H9 (cell line): ENCODE data around the gene ENHO. TPM values are rescaled to one million over a fixed set of nuclear protein-coding genes. Genes with fewer than 3 reads are reported as not detected.

Experiments used
- DNase-seq: peaks from one replicate; pipeline ENCODE4 v3.0.0-alpha.2; 2017
- H2AFZ ChIP-seq: one replicate; pipeline ENCODE4 v1.6.1; 2013; ENCODE audit warnings: mild to moderate bottlenecking, low read length, control low read depth, moderate library complexity
- H2AK5ac ChIP-seq: 2 replicates; pipeline ENCODE4 v1.6.1; 2013; ENCODE audit warnings: low read length, control low read depth, mixed read lengths; ENCODE audit not compliant: insufficient read length
- H2BK120ac ChIP-seq: one replicate; pipeline ENCODE4 v1.6.1; 2013; ENCODE audit warnings: low read depth, mild to moderate bottlenecking, low read length, control low read depth, inconsistent platforms; ENCODE audit not compliant: poor library complexity, severe bottlenecking
- H2BK12ac ChIP-seq: 2 replicates; pipeline ENCODE4 v1.6.1; 2013; ENCODE audit warnings: low read length, control low read depth, mixed read lengths, low read depth; ENCODE audit not compliant: insufficient read length
- H2BK15ac ChIP-seq: 2 replicates; pipeline ENCODE4 v1.6.1; 2013; ENCODE audit warnings: low read depth, low read length, control low read depth
- H2BK20ac ChIP-seq: one replicate; pipeline ENCODE4 v1.6.1; 2013; ENCODE audit warnings: low read depth, mild to moderate bottlenecking, low read length, control low read depth, inconsistent platforms; ENCODE audit not compliant: poor library complexity, severe bottlenecking
- H2BK5ac ChIP-seq: 2 replicates; pipeline ENCODE4 v1.6.1; 2013; ENCODE audit warnings: low read length, control low read depth, mixed read lengths; ENCODE audit not compliant: insufficient read length
- H3K14ac ChIP-seq: 2 replicates; pipeline ENCODE4 v1.6.1; 2013; ENCODE audit warnings: low read length, control low read depth; ENCODE audit not compliant: insufficient read depth
- H3K18ac ChIP-seq: 2 replicates; pipeline ENCODE4 v1.6.1; 2013; ENCODE audit warnings: low read depth, mild to moderate bottlenecking, mixed read lengths, low read length, control low read depth; ENCODE audit not compliant: insufficient read length
- H3K23ac ChIP-seq: 2 replicates; pipeline ENCODE4 v1.6.1; 2013; ENCODE audit warnings: low read length, control low read depth, mixed read lengths, low read depth; ENCODE audit not compliant: insufficient read length
- H3K23me2 ChIP-seq: 2 replicates; pipeline ENCODE4 v1.6.1; 2013; ENCODE audit warnings: low read depth, mild to moderate bottlenecking, mixed read lengths, low read length, control low read depth; ENCODE audit not compliant: insufficient read length, poor library complexity, severe bottlenecking
- H3K27ac ChIP-seq: 2 replicates; pipeline ENCODE4 v1.5.1; 2013; ENCODE audit warnings: low read length, control low read depth, mixed read lengths, low read depth; ENCODE audit not compliant: insufficient read length
- H3K27me3 ChIP-seq: 2 replicates; pipeline ENCODE4 v1.6.1; 2013; ENCODE audit warnings: low read length, control low read depth, inconsistent platforms; ENCODE audit not compliant: insufficient read depth
- H3K4ac ChIP-seq: 2 replicates; pipeline ENCODE4 v1.6.1; 2013; ENCODE audit warnings: low read depth, mild to moderate bottlenecking, control low read depth, inconsistent platforms, low read length, moderate library complexity
- H3K4me1 ChIP-seq: 2 replicates; pipeline ENCODE4 v1.6.1; 2013; ENCODE audit warnings: low read length, control low read depth, inconsistent platforms; ENCODE audit not compliant: insufficient read depth
- H3K4me2 ChIP-seq: 2 replicates; pipeline ENCODE4 v1.6.1; 2013; ENCODE audit warnings: low read length, control low read depth, mixed read lengths; ENCODE audit not compliant: insufficient read length, insufficient read depth
- H3K56ac ChIP-seq: 2 replicates; pipeline ENCODE4 v1.6.1; 2013; ENCODE audit warnings: low read depth, mild to moderate bottlenecking, mixed read lengths, low read length, control low read depth; ENCODE audit not compliant: insufficient read length
- H3K79me1 ChIP-seq: 2 replicates; pipeline ENCODE4 v1.6.1; 2013; ENCODE audit warnings: low read depth, mild to moderate bottlenecking, moderate library complexity, low read length, control low read depth, inconsistent platforms; ENCODE audit not compliant: insufficient read depth, poor library complexity, severe bottlenecking
- H3K79me2 ChIP-seq: 2 replicates; pipeline ENCODE4 v1.6.1; 2013; ENCODE audit warnings: low read length, control low read depth, inconsistent platforms; ENCODE audit not compliant: insufficient read depth
- H3K9ac ChIP-seq: 2 replicates; pipeline ENCODE4 v1.6.1; 2013; ENCODE audit warnings: low read length, control low read depth, mixed read lengths; ENCODE audit not compliant: insufficient read length; ENCODE audit errors: extremely low read depth
- H3K9me3 ChIP-seq: one replicate; pipeline ENCODE4 v1.6.1; 2013; ENCODE audit warnings: low read depth, low read length, inconsistent platforms; ENCODE audit not compliant: control insufficient read depth
- H3T11ph ChIP-seq: one replicate; pipeline ENCODE4 v1.6.1; 2013; ENCODE audit warnings: mild to moderate bottlenecking, low read length, control low read depth, inconsistent platforms
- H4K20me1 ChIP-seq: one replicate; pipeline ENCODE4 v1.6.1; 2013; ENCODE audit not compliant: control insufficient read depth, insufficient read length, insufficient read depth
- H4K5ac ChIP-seq: 2 replicates; pipeline ENCODE4 v1.6.1; 2013; ENCODE audit warnings: low read depth, mild to moderate bottlenecking, mixed read lengths, low read length, control low read depth; ENCODE audit not compliant: insufficient read length
- H4K8ac ChIP-seq: replicated peaks from 2 replicates; pipeline ENCODE4 v1.6.1; 2013; ENCODE audit warnings: low read length, control low read depth, mixed read lengths, low read depth; ENCODE audit not compliant: insufficient read length
- H4K91ac ChIP-seq: 2 replicates; pipeline ENCODE4 v1.6.1; 2013; ENCODE audit warnings: low read depth, mild to moderate bottlenecking, moderate library complexity, mixed read lengths, low read length, control low read depth; ENCODE audit not compliant: insufficient read length
- H3K27ac Mint-ChIP-seq, 3 experiments: 2 replicates in 2 of 3; 3 replicates in 1 of 3; pipeline ENCODE4 v1.8.0; 2020 to 2021; ENCODE audit warnings: mixed read lengths in 3 of 3, mild to moderate bottlenecking in 1 of 3, moderate library complexity in 1 of 3
- H3K27me3 Mint-ChIP-seq: 2 replicates; pipeline ENCODE4 v1.8.0; 2021; ENCODE audit warnings: low read depth, mild to moderate bottlenecking, moderate library complexity, mixed read lengths
- H3K36me3 Mint-ChIP-seq, 3 experiments: 2 replicates in 2 of 3; 3 replicates in 1 of 3; pipeline ENCODE4 v1.8.0; 2020 to 2021; ENCODE audit warnings: low read depth in 3 of 3, mixed read lengths in 3 of 3; ENCODE audit not compliant: insufficient read depth in 1 of 3
- H3K4me1 Mint-ChIP-seq, 2 experiments: 2 replicates each; pipeline ENCODE4 v1.8.0; 2020; ENCODE audit warnings: mixed read lengths in 2 of 2
- H3K4me3 Mint-ChIP-seq, 2 experiments: 2 replicates in 1 of 2; 3 replicates in 1 of 2; pipeline ENCODE4 v1.8.0; 2020 to 2021; ENCODE audit warnings: mild to moderate bottlenecking in 2 of 2, mixed read lengths in 2 of 2, moderate library complexity in 1 of 2
- H3K9me3 Mint-ChIP-seq, 2 experiments: 2 replicates in 1 of 2; 3 replicates in 1 of 2; pipeline ENCODE4 v1.8.0; 2020; ENCODE audit warnings: mild to moderate bottlenecking in 2 of 2, mixed read lengths in 2 of 2, moderate library complexity in 1 of 2
- WGBS: extraction: QIAGEN DNeasy Blood & Tissue Kit; methylation state at CpG from one replicate; pipeline ENCODE4 v1.1.7; 2013; ENCODE audit warnings: missing lambda C conversion rate, low lambda C conversion rate, mixed read lengths; ENCODE audit not compliant: insufficient read length; ENCODE audit errors: extremely low coverage; 5-methylcytosine and 5-hydroxymethylcytosine counted together
- total RNA-seq: library from RNA; stranded (reverse); gene quantifications from 2 replicates; pipeline ENCODE4 v1.2.1, GENCODE V29; 2021
- TF ChIP-seq, protein P1 (sequence below): fragments of 200-600 bp; sonication (generic); conservative IDR thresholded peaks from 3 replicates; pipeline ENCODE4 v1.8.0; 2021; ENCODE audit warnings: antibody characterized with exemption, mild to moderate bottlenecking

Gene ENHO
- total RNA-seq, 1 experiment from 2014 or later = 14.5 TPM

- no peaks in the 10 kb centered on the region for H3K4me1 Mint-ChIP-seq
Observed at GRCh38 chr9:34479431-34479866, 43.3 kb downstream of the ENHO start.

More at GRCh38 chr9:34479431-34479866, 43.3 kb downstream of the ENHO start:
- H2BK20ac ChIP-seq = no peak overlapping the region
- H3T11ph ChIP-seq = no peak overlapping the region
- TF ChIP-seq, protein P1, sequence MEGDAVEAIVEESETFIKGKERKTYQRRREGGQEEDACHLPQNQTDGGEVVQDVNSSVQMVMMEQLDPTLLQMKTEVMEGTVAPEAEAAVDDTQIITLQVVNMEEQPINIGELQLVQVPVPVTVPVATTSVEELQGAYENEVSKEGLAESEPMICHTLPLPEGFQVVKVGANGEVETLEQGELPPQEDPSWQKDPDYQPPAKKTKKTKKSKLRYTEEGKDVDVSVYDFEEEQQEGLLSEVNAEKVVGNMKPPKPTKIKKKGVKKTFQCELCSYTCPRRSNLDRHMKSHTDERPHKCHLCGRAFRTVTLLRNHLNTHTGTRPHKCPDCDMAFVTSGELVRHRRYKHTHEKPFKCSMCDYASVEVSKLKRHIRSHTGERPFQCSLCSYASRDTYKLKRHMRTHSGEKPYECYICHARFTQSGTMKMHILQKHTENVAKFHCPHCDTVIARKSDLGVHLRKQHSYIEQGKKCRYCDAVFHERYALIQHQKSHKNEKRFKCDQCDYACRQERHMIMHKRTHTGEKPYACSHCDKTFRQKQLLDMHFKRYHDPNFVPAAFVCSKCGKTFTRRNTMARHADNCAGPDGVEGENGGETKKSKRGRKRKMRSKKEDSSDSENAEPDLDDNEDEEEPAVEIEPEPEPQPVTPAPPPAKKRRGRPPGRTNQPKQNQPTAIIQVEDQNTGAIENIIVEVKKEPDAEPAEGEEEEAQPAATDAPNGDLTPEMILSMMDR = no peak
- H3K4me1 ChIP-seq = no peaks in the 10 kb centered on the region
- no peak overlapping the region for H4K8ac ChIP-seq
- H3K4me2 ChIP-seq = no peak overlapping the region
- no peak overlapping the region for H3K27ac ChIP-seq
- no peak overlapping the region for H3K18ac ChIP-seq
- H3K23ac ChIP-seq = no peak overlapping the region
- no peak overlapping the region for H2AK5ac ChIP-seq
- Mint-ChIP-seq H3K27me3 (peaks cover 19% of the 10 kb centered on the region), H3K27ac (no peak overlapping the region), H3K4me3 (no peak overlapping the region), H3K9me3 (0 out of 5 replicates have a peak, but pooled peaks cover 0 to 2% of the 10 kb centered on the region in 2 experiments), H3K36me3 (no peaks in the 10 kb centered on the region; a peak in 1 of 7 replicates)
- no peak overlapping the region for H3K56ac ChIP-seq
- no peak overlapping the region for H4K5ac ChIP-seq
- H3K14ac ChIP-seq = no peak overlapping the region
- H2BK15ac ChIP-seq = no peak overlapping the region
- no peak overlapping the region for H2BK5ac ChIP-seq
- H4K91ac ChIP-seq = no peak overlapping the region
- H3K79me2 ChIP-seq = no peaks in the 10 kb centered on the region
- H3K4ac ChIP-seq = no peak overlapping the region
- no peak overlapping the region for H2BK120ac ChIP-seq
- no peak overlapping the region for H2AFZ ChIP-seq
- H3K27me3 ChIP-seq = no peaks in the 10 kb centered on the region
- no peak for DNase-seq
- H3K79me1 ChIP-seq = no peaks in the 10 kb centered on the region
- no peaks in the 10 kb centered on the region for H3K9me3 ChIP-seq
- H2BK12ac ChIP-seq = no peak overlapping the region
- H3K23me2 ChIP-seq = no peaks in the 10 kb centered on the region
- WGBS = no CpG with 5 or more reads among the region's 5 CpGs
- no peak overlapping the region for H3K9ac ChIP-seq
- H4K20me1 ChIP-seq = no peaks in the 10 kb centered on the region
